ENCODE results near the gene CBFA2T3.

CBFA2T3 gene

GRCh38 chr16:88883946-88884345, 93.1 kb downstream of the CBFA2T3 start:
- no peak for TF ChIP-seq CTCF (IDR thresholded peaks at IDR 0.05; ENCODE audit: control insufficient read depth, extremely low read depth, insufficient read depth)

GRCh38 chr16:88883117-88883895, 93.7 kb downstream of the CBFA2T3 start:
- no peak for TF ChIP-seq CTCF (IDR thresholded peaks at IDR 0.05; ENCODE audit: control insufficient read depth, extremely low read depth, insufficient read depth)
- no peak overlapping the region for H3K4me3 ChIP-seq (ENCODE audit: low read depth, low read length)
- no peak for DNase-seq (ENCODE audit: low read depth)

More at GRCh38 chr16:88883946-88884345, 93.1 kb downstream of the CBFA2T3 start:
- no peak overlapping the region for H3K4me3 ChIP-seq (ENCODE audit: low read depth, low read length)
- DNase-seq (ENCODE audit: low read depth): no peak

GRCh38 chr16:88882358-88883030, 94.5 kb downstream of the CBFA2T3 start:
- peak; percentile 58 for DNase-seq (ENCODE audit: low read depth)
- no peak for TF ChIP-seq CTCF (IDR thresholded peaks at IDR 0.05; ENCODE audit: control insufficient read depth, extremely low read depth, insufficient read depth)

GRCh38 chr16:88881675-88882357, 95.2 kb downstream of the CBFA2T3 start:
- no peak for DNase-seq (ENCODE audit: low read depth)
- TF ChIP-seq CTCF (IDR thresholded peaks at IDR 0.05; ENCODE audit: control insufficient read depth, extremely low read depth, insufficient read depth): no peak
- H3K4me3 ChIP-seq (ENCODE audit: low read depth, low read length): no peak overlapping the region

More at GRCh38 chr16:88882358-88883030, 94.5 kb downstream of the CBFA2T3 start:
- no peak overlapping the region for H3K4me3 ChIP-seq (ENCODE audit: low read depth, low read length)

- no peak for DNase-seq (ENCODE audit: low read depth)
- no peak for TF ChIP-seq CTCF (IDR thresholded peaks at IDR 0.05; ENCODE audit: control insufficient read depth, extremely low read depth, insufficient read depth)
- no peak overlapping the region for H3K4me3 ChIP-seq (ENCODE audit: low read depth, low read length)
These were observed 95.9 kb downstream of the CBFA2T3 start for GRCh38 chr16:88881007-88881615.

GRCh38 chr16:88880226-88881006, 96.6 kb downstream of the CBFA2T3 start:
- H3K4me3 ChIP-seq (ENCODE audit: low read depth, low read length): no peak overlapping the region
- no peak for TF ChIP-seq CTCF (IDR thresholded peaks at IDR 0.05; ENCODE audit: control insufficient read depth, extremely low read depth, insufficient read depth)
- no peak for DNase-seq (ENCODE audit: low read depth)

Measured in LNCaP clone FGC (cell line).